H1 (cell line): ENCODE measurements around the gene PRKN. TPM values are rescaled to one million over a fixed set of nuclear protein-coding genes. Genes with fewer than 3 reads are reported as not detected.

Source experiments
- CTCF ChIA-PET: fragments of 300-600 bp; sonication (Branson Sonifier 250); formaldehyde crosslinking; loops from one replicate; lab custom pipeline; 2021; ENCODE audit not compliant: partially characterized antibody; lab: Charles Lee
- POLR2A ChIA-PET: fragments of 300-600 bp; sonication (Branson Sonifier 250); formaldehyde crosslinking; loops from one replicate; lab custom pipeline; 2021; ENCODE audit warnings: inconsistent platforms; ENCODE audit not compliant: partially characterized antibody; lab: Charles Lee
- DNase-seq, 2 experiments: peaks; one replicate each; pipeline versions ENCODE4 v3.0.0 to v3.0.0-alpha.2; 2010 to 2022; ENCODE audit warnings: low spot score in 2 of 2, low read depth in 1 of 2, mixed read lengths in 1 of 2
- FAIRE-seq: peaks from 2 replicates; lab custom pipeline; 2011; peaks lifted over from hg19 to GRCh38; lab: Jason Lieb, UNC
- H2AFZ ChIP-seq: 2 replicates; pipeline ENCODE4 v1.8.1; 2012; ENCODE audit warnings: low read length, inconsistent platforms
- H2AK5ac ChIP-seq: 2 replicates; pipeline ENCODE4 v1.6.1; 2013; ENCODE audit warnings: low read depth, low read length
- H2BK120ac ChIP-seq: replicated peaks from 2 replicates; pipeline ENCODE3; 2013; ENCODE audit warnings: low read depth, low read length, inconsistent platforms
- H2BK12ac ChIP-seq: 2 replicates; pipeline ENCODE4 v1.6.1; 2013; ENCODE audit warnings: low read depth, low read length
- H2BK15ac ChIP-seq: 2 replicates; pipeline ENCODE4 v1.6.1; 2013; ENCODE audit warnings: low read length
- H2BK20ac ChIP-seq: 2 replicates; pipeline ENCODE4 v1.6.1; 2013; ENCODE audit warnings: low read length
- H2BK5ac ChIP-seq: 2 replicates; pipeline ENCODE4 v1.6.1; 2013; ENCODE audit warnings: low read depth, low read length
- H3K14ac ChIP-seq: 2 replicates; pipeline ENCODE4 v1.6.1; 2013; ENCODE audit warnings: inconsistent platforms; ENCODE audit not compliant: insufficient read length
- H3K18ac ChIP-seq: 2 replicates; pipeline ENCODE4 v1.6.1; 2013; ENCODE audit warnings: low read length; ENCODE audit errors: extremely low read depth
- H3K23ac ChIP-seq: 2 replicates; pipeline ENCODE4 v1.6.1; 2013; ENCODE audit warnings: inconsistent platforms; ENCODE audit not compliant: insufficient read length
- H3K23me2 ChIP-seq: 2 replicates; pipeline ENCODE4 v1.6.1; 2013; ENCODE audit warnings: low read depth, low read length
- H3K27ac ChIP-seq: 2 replicates; pipeline ENCODE4 v1.6.1; 2011; ENCODE audit warnings: low read depth, low read length, inconsistent platforms
- H3K27me3 ChIP-seq, 4 experiments: replicated peaks in 1 of 4; 1 replicate in 1 of 4; 2 replicates in 3 of 4; pipeline versions ENCODE4 v1.6.1 to v1.8.1; 2011 to 2013; ENCODE audit warnings: low read length in 3 of 4, mild to moderate bottlenecking in 3 of 4, inconsistent platforms in 2 of 4, mixed read lengths in 2 of 4, moderate library complexity in 1 of 4; ENCODE audit not compliant: control insufficient read depth in 3 of 4, insufficient read depth in 3 of 4; ENCODE audit errors: extremely low read depth in 1 of 4
- H3K36me3 ChIP-seq, 4 experiments: 2 replicates each; pipeline versions ENCODE4 v1.6.1 to v1.8.1; 2011 to 2013; ENCODE audit warnings: mild to moderate bottlenecking in 4 of 4, low read length in 3 of 4, moderate library complexity in 2 of 4, control low read depth in 1 of 4, inconsistent platforms in 1 of 4; ENCODE audit not compliant: insufficient read depth in 4 of 4, control insufficient read depth in 2 of 4
- H3K4ac ChIP-seq: replicated peaks from 2 replicates; pipeline ENCODE3; 2013; ENCODE audit warnings: low read length, low read depth, mixed read lengths, inconsistent platforms; ENCODE audit not compliant: insufficient read length
- H3K4me1 ChIP-seq, 4 experiments: replicated peaks in 1 of 4; 1 replicate in 1 of 4; 2 replicates in 3 of 4; pipeline versions ENCODE4 v1.6.1 to v1.8.1; 2011 to 2013; ENCODE audit warnings: low read length in 3 of 4, inconsistent platforms in 2 of 4, mixed read lengths in 1 of 4; ENCODE audit not compliant: insufficient read depth in 4 of 4, control insufficient read depth in 3 of 4
- H3K4me2 ChIP-seq, 2 experiments: 2 replicates each; pipeline versions ENCODE4 v1.6.1 to v1.8.1; 2011 to 2013; ENCODE audit warnings: low read depth in 2 of 2, low read length in 2 of 2, control low read depth in 1 of 2, inconsistent platforms in 1 of 2, mild to moderate bottlenecking in 1 of 2; ENCODE audit not compliant: insufficient read depth in 1 of 2
- H3K4me3 ChIP-seq, 4 experiments: fragments of 200-600, 300-600 bp in 1 of 4; sonication (generic), shearing (Covaris generic), sonication (Bioruptor Twin) in 1 of 4; 2 replicates each; pipeline versions ENCODE4 v1.5.1 to v1.8.1; 2011 to 2016; ENCODE audit warnings: low read length in 4 of 4, low read depth in 3 of 4, control low read depth in 2 of 4, inconsistent platforms in 2 of 4, mild to moderate bottlenecking in 2 of 4, mixed read lengths in 1 of 4, moderate library complexity in 1 of 4; ENCODE audit not compliant: insufficient read depth in 2 of 4; ENCODE audit errors: extremely low read depth in 1 of 4
- H3K56ac ChIP-seq: replicated peaks from 2 replicates; pipeline ENCODE3; 2013; ENCODE audit warnings: low read depth, mild to moderate bottlenecking, mixed read lengths, low read length, inconsistent platforms; ENCODE audit not compliant: insufficient read length
- H3K79me1 ChIP-seq: 2 replicates; pipeline ENCODE4 v1.6.1; 2013; ENCODE audit warnings: low read depth, low read length, control low read depth
- H3K79me2 ChIP-seq, 2 experiments: 2 replicates each; pipeline versions ENCODE4 v1.6.1 to v1.8.1; 2012 to 2013; ENCODE audit warnings: low read length in 2 of 2, mild to moderate bottlenecking in 2 of 2, inconsistent platforms in 1 of 2; ENCODE audit not compliant: insufficient read depth in 2 of 2, control insufficient read depth in 1 of 2
- H3K9ac ChIP-seq, 4 experiments: replicated peaks in 1 of 4; 1 replicate in 1 of 4; 2 replicates in 3 of 4; pipeline versions ENCODE4 v1.6.1 to v1.8.1; 2011 to 2013; ENCODE audit warnings: low read depth in 3 of 4, low read length in 3 of 4, control low read depth in 2 of 4, mild to moderate bottlenecking in 2 of 4, moderate library complexity in 2 of 4, inconsistent platforms in 1 of 4; ENCODE audit errors: extremely low read depth in 1 of 4
- H3K9me3 ChIP-seq, 2 experiments: 2 replicates each; pipeline versions ENCODE4 v1.6.1 to v1.8.1; 2012 to 2013; ENCODE audit warnings: mild to moderate bottlenecking in 2 of 2, moderate library complexity in 2 of 2, control low read depth in 1 of 2, inconsistent platforms in 1 of 2, low read depth in 1 of 2, low read length in 1 of 2, mixed read lengths in 1 of 2; ENCODE audit not compliant: insufficient read depth in 2 of 2
- H4K20me1 ChIP-seq, 2 experiments: replicated peaks in 1 of 2; 2 replicates each; pipeline versions ENCODE3 to v1.8.1; 2011 to 2013; ENCODE audit warnings: inconsistent platforms in 2 of 2, low read length in 2 of 2, mild to moderate bottlenecking in 1 of 2; ENCODE audit not compliant: insufficient read depth in 2 of 2, control insufficient read depth in 1 of 2
- H4K5ac ChIP-seq: 2 replicates; pipeline ENCODE4 v1.6.1; 2013; ENCODE audit warnings: low read length, low read depth, mixed read lengths, inconsistent platforms; ENCODE audit not compliant: insufficient read length
- H4K8ac ChIP-seq: 2 replicates; pipeline ENCODE4 v1.8.0; 2013; ENCODE audit warnings: mild to moderate bottlenecking, moderate library complexity, low read length, inconsistent platforms; ENCODE audit not compliant: insufficient read depth; ENCODE audit errors: extremely low read depth
- H4K91ac ChIP-seq: replicated peaks from 2 replicates; pipeline ENCODE3; 2013; ENCODE audit warnings: low read length, mixed read lengths, inconsistent platforms; ENCODE audit not compliant: insufficient read length
- CHD2 ChIP-seq: IDR thresholded peaks from 2 replicates; pipeline ENCODE4 v1.6.1; 2012; ENCODE audit warnings: low read length, improper control_type of control experiment
- FOSL1 ChIP-seq: IDR thresholded peaks from 2 replicates; pipeline ENCODE4 v1.6.1; 2011; ENCODE audit warnings: mild to moderate bottlenecking, low read depth, low read length, moderate library complexity; ENCODE audit not compliant: insufficient read depth
- JUND ChIP-seq: IDR thresholded peaks from 2 replicates; pipeline ENCODE4 v1.6.1; 2011; ENCODE audit warnings: mild to moderate bottlenecking, improper control_type of control experiment, low read length
- MAFK ChIP-seq: IDR thresholded peaks from 2 replicates; pipeline ENCODE4 v1.6.1; 2012; ENCODE audit warnings: low read depth, mild to moderate bottlenecking, improper control_type of control experiment, low read length
- RBBP5 ChIP-seq: IDR thresholded peaks from 2 replicates; pipeline ENCODE4 v1.7.1; 2012; ENCODE audit warnings: low read depth, mild to moderate bottlenecking, inconsistent platforms, low read length, moderate library complexity, borderline replicate concordance
- SP2 ChIP-seq: IDR thresholded peaks from 2 replicates; pipeline ENCODE4 v1.6.1; 2012; ENCODE audit warnings: mild to moderate bottlenecking, low read length, inconsistent platforms
- WGBS, 2 experiments: shearing (Covaris generic) in 1 of 2; methylation state at CpG; one replicate each; pipeline versions ENCODE4 v1.1.6 to v1.1.7; 2013 to 2015; ENCODE audit warnings: low lambda C conversion rate in 2 of 2, mixed read lengths in 2 of 2, inconsistent platforms in 1 of 2, low coverage in 1 of 2, missing lambda C conversion rate in 1 of 2; ENCODE audit not compliant: insufficient replicate concordance in 2 of 2, insufficient coverage in 1 of 2, insufficient read length in 1 of 2; ENCODE audit errors: extremely low coverage in 1 of 2, missing lambda C conversion rate in 1 of 2; 5-methylcytosine and 5-hydroxymethylcytosine counted together
- polyA plus RNA-seq, 7 experiments: library from polyadenylated mRNA; depleted of rRNA in 3 of 7; stranded (reverse) in 5 of 7; unstranded in 2 of 7; fragments of >200 nt in 5 of 7; fragments of 200-250 nt in 2 of 7; gene quantifications; 1 replicate in 5 of 7; 2 replicates in 1 of 7; 4 replicates in 1 of 7; pipeline versions ENCODE4 v1.2.1 to v1.2.3, GENCODE V29; 2011 to 2013; ENCODE audit warnings: missing spikeins in 2 of 7, mixed read lengths in 2 of 7
- total RNA-seq: library from RNA; stranded (reverse); fragmentation: NEBNext Ultra II Directional; extraction: Animal tissue kit (Norgen Biotek cat#: 25700); gene quantifications from 2 replicates; pipeline ENCODE4 v1.2.1, GENCODE V29; 2021

The PRKN gene
- total and polyA plus RNA-seq, 2 of the 8 experiments (the other 6 are each of a cell fraction or from before 2014, with no cell fraction given), result 0.13 to 0.29 TPM

- Histone ChIP-seq H2BK12ac (no peak overlapping the region), H3K23ac (no peak overlapping the region), H3K79me2 (no peaks in the 10 kb centered on the region), H4K91ac (no peak overlapping the region), H2BK120ac (no peak overlapping the region), H3K27ac (no peak overlapping the region), H3K4ac (no peak overlapping the region), H3K18ac (no peak overlapping the region), H2BK20ac (no peak overlapping the region), H4K8ac (no peak overlapping the region), H3K23me2 (no peaks in the 10 kb centered on the region), H3K36me3 (no peaks in the 10 kb centered on the region), H2AK5ac (no peak overlapping the region), H3K4me1 (peaks cover 0 to 3% (median 1%) of the 10 kb centered on the region in 4 experiments; a peak in 3 of 7 replicates), H2AFZ (no peak overlapping the region), H3K27me3 (no peaks in the 10 kb centered on the region; a peak in 1 of 7 replicates), H3K4me3 (no peak overlapping the region), H3K4me2 (no peak overlapping the region), H3K9ac (no peak overlapping the region), H3K14ac (no peak overlapping the region), H3K9me3 (0 out of 4 replicates have a peak, but pooled peaks cover 0 to 3% of the 10 kb centered on the region in 2 experiments), H2BK15ac (no peak overlapping the region), H2BK5ac (no peak overlapping the region), H3K79me1 (no peaks in the 10 kb centered on the region), H4K5ac (no peak overlapping the region), H3K56ac (no peak overlapping the region), H4K20me1 (no peaks in the 10 kb centered on the region)
- no peak for DNase-seq
- ChIA-PET POLR2A (interaction anchor here (0.8 kb wide), 1 partner anchor 61 kb away, joined by 3 read pairs; no protein-coding TSS in a partner anchor), CTCF (interaction anchor here (1.0 kb wide), 1 partner anchor 12 kb away, joined by 3 read pairs; no protein-coding TSS in a partner anchor)
- 100% methylated on average over 2 of the region's 2 CpGs; no CpG with 5 or more reads in 1 of the 2 experiments for WGBS, 2 experiments
- FAIRE-seq, result no peak
- TF ChIP-seq CHD2 (no peak), JUND (no peak), SP2 (no peak), MAFK (no peak), FOSL1 (no peak), RBBP5 (no peak)
Measured at GRCh38 chr6:161949531-161949930, 778.0 kb downstream of the PRKN start.
